Stimulated activated CD4-positive, alpha-beta T cell treated with anti-CD3 and anti-CD28 coated beads, Interleukin-1b, Interleukin-23, amount 100 ng/mL, for 24 hours (primary cell): ENCODE data around the gene FST.

ENCODE experiments used
- DNase-seq, 4 experiments: peaks; one replicate each; pipeline ENCODE4 v3.0.0-alpha.2; 2020; ENCODE audit warnings: low read depth in 4 of 4, low spot score in 1 of 4

The FST gene

DNA sequence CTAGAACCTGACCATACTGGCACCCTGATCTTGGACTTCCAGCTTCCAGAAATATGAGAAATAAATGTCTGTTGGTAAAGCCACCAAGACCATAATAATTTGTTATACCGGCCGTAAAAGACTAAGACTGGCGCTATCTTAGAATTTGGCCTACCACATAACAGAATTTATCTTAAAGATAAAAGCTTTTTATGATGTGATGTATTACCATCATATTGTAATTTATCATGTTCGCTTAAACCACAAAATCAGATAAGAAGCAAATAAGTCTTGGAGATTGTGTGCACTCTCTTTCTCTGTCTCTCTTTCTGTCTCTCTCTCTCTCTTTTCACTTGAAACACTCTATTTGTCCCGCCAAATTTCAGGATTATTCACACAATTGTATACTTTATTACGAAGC lies 35.6 kb downstream of the FST start:
- no peak for DNase-seq

DNA sequence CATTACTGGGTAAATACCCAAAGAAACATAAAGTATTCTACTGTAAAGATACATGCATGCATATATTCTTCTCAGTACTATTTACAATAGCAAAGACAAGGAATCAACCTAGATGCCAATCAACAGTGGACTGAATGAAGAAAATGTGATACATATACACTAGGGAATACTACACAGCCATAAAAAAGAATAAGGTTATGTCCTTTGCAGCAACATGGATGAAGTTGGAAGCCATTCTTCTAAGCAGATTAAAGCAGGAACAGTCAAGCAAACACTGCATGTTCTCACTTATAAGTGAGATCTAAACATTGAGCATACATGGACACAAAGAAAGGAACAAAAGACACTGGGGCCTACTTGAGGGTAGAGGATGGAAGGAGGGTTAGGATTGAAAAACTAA lies 40.4 kb downstream of the FST start:
- no peak for DNase-seq
